ENCODE results near the gene ADCY3. TPM values are rescaled to one million over a fixed set of nuclear protein-coding genes. Genes with fewer than 3 reads are reported as not detected.

ADCY3 gene
- total and polyA plus RNA-seq, 10 of the 15 experiments (the other 5 are each of a cell fraction or from before 2014, with no cell fraction given) = 2.8 to 102 (median 50.4) TPM

DNA sequence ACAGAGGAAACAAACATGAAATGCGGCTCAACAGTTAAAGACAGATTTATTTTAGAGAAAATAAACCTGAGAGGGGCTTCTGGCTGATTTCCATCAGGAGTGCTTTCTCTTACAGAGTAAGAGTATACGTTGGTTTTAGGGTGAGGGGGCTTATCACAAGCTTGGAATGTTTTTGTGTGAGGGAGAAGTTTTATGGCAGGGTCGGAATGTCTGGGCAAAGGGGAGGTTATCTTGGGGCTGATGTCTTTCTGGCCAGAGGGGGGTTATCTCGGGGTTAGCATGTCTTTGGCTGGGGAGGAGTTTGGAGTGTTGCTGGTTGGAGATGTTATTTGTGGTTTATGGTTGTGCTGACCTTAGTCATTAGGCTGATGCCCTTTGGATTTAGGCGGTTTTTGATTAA lies 149.0 kb downstream of the ADCY3 start (continued):
- no peak for TF ChIP-seq MAX (IDR thresholded peaks at IDR 0.05; ENCODE audit: low read depth, low read length)
- no peak for TF ChIP-seq TARDBP (IDR thresholded peaks at IDR 0.05; ENCODE audit: borderline replicate concordance)
- no peak for TF ChIP-seq TCF12 (IDR thresholded peaks at IDR 0.05; ENCODE audit: low read depth, low read length)
- TF ChIP-seq ZNF217 (IDR thresholded peaks at IDR 0.05) = no peak
- no peak for TF ChIP-seq EP300 (IDR thresholded peaks at IDR 0.05; ENCODE audit: borderline replicate concordance in 1 of 2, control insufficient read depth in 1 of 2, low read depth in 2 of 2, low read length in 2 of 2)
- TF ChIP-seq ZNF592 (IDR thresholded peaks at IDR 0.05) = no peak

Small RNA genes within 50 kb of the gene (small RNA-seq; reads per million reads assigned to genes)
- not detected for gene AC013267.1
- 0.12 reads per million for gene RF00016

Other genes starting within 250 kb of the ADCY3 start
- 41.3 and 46.1 TPM in 2 replicates for gene PTRHD1, start 126.8 kb downstream of the ADCY3 start, total RNA-seq (2014; rRNA removed)
- 28.1 and 30.4 TPM in 2 replicates for gene PTRHD1, start 126.8 kb downstream of the ADCY3 start, total RNA-seq (2014; rRNA removed; fragmentation: Illumina TruSeq; extraction: Trizol)
- gene PTRHD1, start 126.8 kb downstream of the ADCY3 start, total RNA-seq (2021) = 36.6 and 39.0 TPM in 2 replicates
- 59.3 and 62.3 TPM in 2 replicates for gene PTRHD1, start 126.8 kb downstream of the ADCY3 start, polyA plus RNA-seq (2011; rRNA removed)
- 8.2 and 15.9 TPM in 2 replicates for gene PTRHD1, start 126.8 kb downstream of the ADCY3 start, polyA plus RNA-seq (2014; fragmentation: Illumina TruSeq; extraction: Trizol)
- gene PTRHD1, start 126.8 kb downstream of the ADCY3 start, polyA plus RNA-seq (2014; fragmentation: Nextera tagmentation; extraction: Ambion mirVana) = 10 to 100 TPM; 30.6 to 43.9 TPM
- 54.6 and 64.2 TPM in 2 replicates for gene PTRHD1, start 126.8 kb downstream of the ADCY3 start, polyA plus RNA-seq (2014; rRNA removed)
- 10 to 100 TPM; 50.0 to 52.2 TPM for gene PTRHD1, start 126.8 kb downstream of the ADCY3 start, polyA plus RNA-seq (2016; fragmentation: Nextera tagmentation; extraction: Ambion mirVana)
- gene CENPO, start 126.8 kb downstream of the ADCY3 start, total RNA-seq (2014; rRNA removed) = 28.2 and 31.7 TPM in 2 replicates
- gene CENPO, start 126.8 kb downstream of the ADCY3 start, total RNA-seq (2014; rRNA removed; fragmentation: Illumina TruSeq; extraction: Trizol) = 22.1 and 22.2 TPM in 2 replicates
- gene CENPO, start 126.8 kb downstream of the ADCY3 start, total RNA-seq (2021) = 25.5 and 31.1 TPM in 2 replicates
- gene CENPO, start 126.8 kb downstream of the ADCY3 start, polyA plus RNA-seq (2011; rRNA removed) = 34.4 and 37.0 TPM in 2 replicates
- gene CENPO, start 126.8 kb downstream of the ADCY3 start, polyA plus RNA-seq (2014; fragmentation: Illumina TruSeq; extraction: Trizol) = 32.3 and 37.6 TPM in 2 replicates
- gene CENPO, start 126.8 kb downstream of the ADCY3 start, polyA plus RNA-seq (2014; fragmentation: Nextera tagmentation; extraction: Ambion mirVana) = 10 to 100 TPM; 18.7 to 23.1 TPM
- 26.9 and 35.1 TPM in 2 replicates for gene CENPO, start 126.8 kb downstream of the ADCY3 start, polyA plus RNA-seq (2014; rRNA removed)
- gene CENPO, start 126.8 kb downstream of the ADCY3 start, polyA plus RNA-seq (2016; fragmentation: Nextera tagmentation; extraction: Ambion mirVana) = 10 to 100 TPM; 32.0 to 34.7 TPM
- gene DNAJC27, start 51.7 kb upstream of the ADCY3 start, total RNA-seq (2014; rRNA removed) = 3.7 and 4.9 TPM in 2 replicates
- gene DNAJC27, start 51.7 kb upstream of the ADCY3 start, total RNA-seq (2014; rRNA removed; fragmentation: Illumina TruSeq; extraction: Trizol) = 4.5 and 4.8 TPM in 2 replicates
- gene DNAJC27, start 51.7 kb upstream of the ADCY3 start, total RNA-seq (2021) = 2.8 and 3.6 TPM in 2 replicates
- gene DNAJC27, start 51.7 kb upstream of the ADCY3 start, polyA plus RNA-seq (2011; rRNA removed) = 6.7 and 9.3 TPM in 2 replicates
- gene DNAJC27, start 51.7 kb upstream of the ADCY3 start, polyA plus RNA-seq (2014; fragmentation: Illumina TruSeq; extraction: Trizol) = 5.4 and 7.8 TPM in 2 replicates
- gene DNAJC27, start 51.7 kb upstream of the ADCY3 start, polyA plus RNA-seq (2014; fragmentation: Nextera tagmentation; extraction: Ambion mirVana) = 1 to 10 TPM in 1 of 2 experiments, under 1 TPM in 1; 0.95 to 1.3 TPM
- gene DNAJC27, start 51.7 kb upstream of the ADCY3 start, polyA plus RNA-seq (2014; rRNA removed) = 3.7 and 9.6 TPM in 2 replicates
- 1 to 10 TPM; 2.9 TPM for gene DNAJC27, start 51.7 kb upstream of the ADCY3 start, polyA plus RNA-seq (2016; fragmentation: Nextera tagmentation; extraction: Ambion mirVana)
- gene EFR3B, start 121.8 kb upstream of the ADCY3 start, total RNA-seq (2014; rRNA removed) = 1.7 and 1.9 TPM in 2 replicates
- gene EFR3B, start 121.8 kb upstream of the ADCY3 start, total RNA-seq (2014; rRNA removed; fragmentation: Illumina TruSeq; extraction: Trizol) = 1.7 and 1.8 TPM in 2 replicates
- gene EFR3B, start 121.8 kb upstream of the ADCY3 start, total RNA-seq (2021) = 3.5 and 3.9 TPM in 2 replicates
- 0.06 and 0.12 TPM in 2 replicates for gene EFR3B, start 121.8 kb upstream of the ADCY3 start, polyA plus RNA-seq (2011; rRNA removed)
- gene EFR3B, start 121.8 kb upstream of the ADCY3 start, polyA plus RNA-seq (2014; fragmentation: Illumina TruSeq; extraction: Trizol) = 1.2 and 1.9 TPM in 2 replicates
- under 1 TPM; 0.43 to 0.44 TPM for gene EFR3B, start 121.8 kb upstream of the ADCY3 start, polyA plus RNA-seq (2014; fragmentation: Nextera tagmentation; extraction: Ambion mirVana)
- 2.1 TPM in 2 replicates for gene EFR3B, start 121.8 kb upstream of the ADCY3 start, polyA plus RNA-seq (2014; rRNA removed)
- gene EFR3B, start 121.8 kb upstream of the ADCY3 start, polyA plus RNA-seq (2016; fragmentation: Nextera tagmentation; extraction: Ambion mirVana) = 1 to 10 TPM; 1.7 to 2.0 TPM
- gene POMC, start 248.3 kb upstream of the ADCY3 start, total RNA-seq (2014; rRNA removed) = 10.3 and 14.7 TPM in 2 replicates
- gene POMC, start 248.3 kb upstream of the ADCY3 start, total RNA-seq (2014; rRNA removed; fragmentation: Illumina TruSeq; extraction: Trizol) = 1.0 and 1.3 TPM in 2 replicates
- 6.2 and 6.8 TPM in 2 replicates for gene POMC, start 248.3 kb upstream of the ADCY3 start, total RNA-seq (2021)
- 0.05 TPM in 1 of 2 replicates, not detected in the other for gene POMC, start 248.3 kb upstream of the ADCY3 start, polyA plus RNA-seq (2011; rRNA removed)
- gene POMC, start 248.3 kb upstream of the ADCY3 start, polyA plus RNA-seq (2014; fragmentation: Illumina TruSeq; extraction: Trizol) = 0.15 TPM in 1 of 2 replicates, not detected in the other
- under 1 TPM in 1 of 2 experiments, not detected in 1; 0.11 TPM for gene POMC, start 248.3 kb upstream of the ADCY3 start, polyA plus RNA-seq (2014; fragmentation: Nextera tagmentation; extraction: Ambion mirVana)
- 11.9 and 12.7 TPM in 2 replicates for gene POMC, start 248.3 kb upstream of the ADCY3 start, polyA plus RNA-seq (2014; rRNA removed)
- gene POMC, start 248.3 kb upstream of the ADCY3 start, polyA plus RNA-seq (2016; fragmentation: Nextera tagmentation; extraction: Ambion mirVana) = 10 to 100 TPM; 11.0 to 11.7 TPM